Gastrocnemius medialis (tissue), 4 donors: Measurements from ENCODE around the gene SLC18A2. TPM values are rescaled to one million over a fixed set of nuclear protein-coding genes. Genes with fewer than 3 reads are reported as not detected.
"Not testable (repeated sequence)": the region's sequence is repeated elsewhere in the genome, so short reads cannot be mapped to it uniquely, and the experiment has no call there.

ENCODE experiments used
- ATAC-seq, 2 donors: fragments of 150-250 bp; one replicate each; pipeline ENCODE4 v1.9.1; 2016
- DNase-seq, 2 donors: peaks; one replicate each; pipeline ENCODE4 v3.0.0-alpha.2; 2019
- H3K27ac ChIP-seq, 4 donors: fragments of 200-600 bp; sonication (generic); 1 replicate in 1 of 4; 2 replicates in 3 of 4; pipeline ENCODE4 v1.5.1; 2016 to 2018; ENCODE audit warnings: mild to moderate bottlenecking in 2 of 4, moderate library complexity in 1 of 4
- H3K27me3 ChIP-seq, 3 donors: fragments of 200-600 bp; sonication (generic) in 2 of 3; 1 replicate in 1 of 3; 2 replicates in 2 of 3; pipeline versions ENCODE4 v1.5.1 to v1.6.0; 2016 to 2019; ENCODE audit warnings: mild to moderate bottlenecking in 1 of 3, moderate library complexity in 1 of 3
- H3K36me3 ChIP-seq, 2 donors: fragments of 200-600 bp; sonication (generic) in 1 of 2; one replicate each; pipeline ENCODE4 v1.5.1; 2017 to 2018
- H3K4me1 ChIP-seq, 2 donors: fragments of 200-600 bp; sonication (generic) in 1 of 2; one replicate each; pipeline ENCODE4 v1.5.1; 2016 to 2017; ENCODE audit warnings: mild to moderate bottlenecking in 2 of 2
- H3K4me3 ChIP-seq, 4 donors: fragments of 200-600 bp; sonication (generic) in 3 of 4; 1 replicate in 1 of 4; 2 replicates in 3 of 4; pipeline ENCODE4 v1.5.1; 2016 to 2019; ENCODE audit warnings: mild to moderate bottlenecking in 2 of 4
- H3K9me3 ChIP-seq, 3 donors: fragments of 200-600 bp; sonication (generic) in 2 of 3; 1 replicate in 1 of 3; 2 replicates in 2 of 3; pipeline ENCODE4 v1.5.1; 2016 to 2019
- POLR2A ChIP-seq, 2 donors: fragments of 450-650 bp; IDR thresholded peaks; one replicate each; pipeline ENCODE4 v1.6.1; 2017; ENCODE audit warnings: antibody characterized with exemption in 2 of 2, mild to moderate bottlenecking in 2 of 2, moderate library complexity in 2 of 2
- in situ Hi-C, 4 donors: fragments of 200-750 bp; cut with MboI; loops; one replicate each; pipeline versions ENCODE4 v1.15.0 to v1.8.0; 2017; ENCODE audit warnings: low sequenced_read_pairs in 4 of 4
- intact Hi-C: fragments of 100-400 bp; cut with DNase I; formaldehyde crosslinking; loops from one replicate; pipeline ENCODE4 v1.15.1; 2023; ENCODE audit warnings: low total_unique reads
- total RNA-seq, 4 donors: library from RNA; depleted of rRNA; stranded (reverse); fragments of >200 nt; gene quantifications; one replicate each; pipeline versions ENCODE4 v1.1.0 to v1.2.3, GENCODE V29; 2016
- TF ChIP-seq, protein P1 (sequence below), 5 experiments: fragments of 450-650 bp in 3 of 5; fragments of 200-600 bp in 2 of 5; sonication (generic) in 2 of 5; IDR thresholded peaks in 4 of 5; conservative IDR thresholded peaks in 1 of 5; 1 replicate in 4 of 5; 2 replicates in 1 of 5; pipeline ENCODE4 v1.5.1; 2016 to 2019; ENCODE audit warnings: antibody characterized with exemption in 5 of 5, mild to moderate bottlenecking in 3 of 5, moderate library complexity in 3 of 5

The SLC18A2 gene
- total RNA-seq, 4 donors from 2014 or later: 0.04 to 0.39 (median 0.13) TPM

DNA sequence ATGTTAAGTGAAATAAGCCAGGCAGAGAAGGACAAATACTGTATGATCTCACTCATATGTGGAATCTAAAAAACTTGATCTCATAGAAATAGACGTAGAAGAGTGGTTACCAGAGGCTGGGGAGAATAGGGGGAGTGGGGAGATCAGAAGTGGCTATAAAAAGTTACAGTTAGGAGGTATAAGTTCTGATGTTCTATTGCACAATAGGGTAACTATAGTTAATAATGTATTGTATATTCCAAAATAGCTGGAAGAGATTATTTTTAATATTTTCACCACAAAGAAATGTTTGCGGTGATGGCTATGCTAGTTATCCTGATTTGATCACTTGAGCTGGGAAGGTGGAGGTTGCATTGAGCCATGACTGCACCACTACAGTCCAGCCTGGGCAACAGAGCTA, 53.8 kb downstream of the SLC18A2 start:
- TF ChIP-seq POLR2A (IDR thresholded peaks at IDR 0.05): no peak
- H3K4me3 ChIP-seq: no peak overlapping the region
- in situ Hi-C loops: no loop called here
- no peaks in the 10 kb centered on the region for H3K27me3 ChIP-seq
- no peak for DNase-seq
- H3K9me3 ChIP-seq: no peaks in the 10 kb centered on the region
- no peaks in the 10 kb centered on the region for H3K36me3 ChIP-seq
- intact Hi-C loops: no loop called here
- H3K27ac ChIP-seq: no peak overlapping the region
- no peak for ATAC-seq
- H3K4me1 ChIP-seq: peaks cover 0 to 5% of the 10 kb centered on the region in 2 donors

DNA sequence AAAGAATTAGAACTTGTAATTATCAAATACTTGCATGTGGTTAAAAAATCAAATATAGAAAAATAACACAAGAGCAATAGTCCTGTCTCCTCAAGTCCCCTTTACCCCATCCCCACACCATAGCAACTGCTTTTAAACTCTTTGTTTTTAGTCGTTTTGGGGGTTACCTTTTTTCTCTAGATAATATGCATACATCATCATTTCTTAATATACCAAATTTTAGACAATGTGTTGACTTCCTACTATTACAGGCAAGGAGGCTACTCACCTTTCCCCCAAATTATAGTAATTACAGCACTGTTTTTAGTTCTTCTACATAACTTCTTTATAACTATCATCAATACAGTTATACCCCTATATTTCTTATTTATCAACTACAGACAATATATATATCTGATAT, 57.3 kb downstream of the SLC18A2 start:
- no peak for ATAC-seq
- TF ChIP-seq POLR2A (IDR thresholded peaks at IDR 0.05): no peak
- TF ChIP-seq, protein P1, sequence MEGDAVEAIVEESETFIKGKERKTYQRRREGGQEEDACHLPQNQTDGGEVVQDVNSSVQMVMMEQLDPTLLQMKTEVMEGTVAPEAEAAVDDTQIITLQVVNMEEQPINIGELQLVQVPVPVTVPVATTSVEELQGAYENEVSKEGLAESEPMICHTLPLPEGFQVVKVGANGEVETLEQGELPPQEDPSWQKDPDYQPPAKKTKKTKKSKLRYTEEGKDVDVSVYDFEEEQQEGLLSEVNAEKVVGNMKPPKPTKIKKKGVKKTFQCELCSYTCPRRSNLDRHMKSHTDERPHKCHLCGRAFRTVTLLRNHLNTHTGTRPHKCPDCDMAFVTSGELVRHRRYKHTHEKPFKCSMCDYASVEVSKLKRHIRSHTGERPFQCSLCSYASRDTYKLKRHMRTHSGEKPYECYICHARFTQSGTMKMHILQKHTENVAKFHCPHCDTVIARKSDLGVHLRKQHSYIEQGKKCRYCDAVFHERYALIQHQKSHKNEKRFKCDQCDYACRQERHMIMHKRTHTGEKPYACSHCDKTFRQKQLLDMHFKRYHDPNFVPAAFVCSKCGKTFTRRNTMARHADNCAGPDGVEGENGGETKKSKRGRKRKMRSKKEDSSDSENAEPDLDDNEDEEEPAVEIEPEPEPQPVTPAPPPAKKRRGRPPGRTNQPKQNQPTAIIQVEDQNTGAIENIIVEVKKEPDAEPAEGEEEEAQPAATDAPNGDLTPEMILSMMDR (IDR thresholded peaks at IDR 0.05 in 4 of 5, conservative IDR thresholded peaks at IDR 0.05 in 1 of 5): no peak
- no peak overlapping the region for H3K4me3 ChIP-seq

DNA sequence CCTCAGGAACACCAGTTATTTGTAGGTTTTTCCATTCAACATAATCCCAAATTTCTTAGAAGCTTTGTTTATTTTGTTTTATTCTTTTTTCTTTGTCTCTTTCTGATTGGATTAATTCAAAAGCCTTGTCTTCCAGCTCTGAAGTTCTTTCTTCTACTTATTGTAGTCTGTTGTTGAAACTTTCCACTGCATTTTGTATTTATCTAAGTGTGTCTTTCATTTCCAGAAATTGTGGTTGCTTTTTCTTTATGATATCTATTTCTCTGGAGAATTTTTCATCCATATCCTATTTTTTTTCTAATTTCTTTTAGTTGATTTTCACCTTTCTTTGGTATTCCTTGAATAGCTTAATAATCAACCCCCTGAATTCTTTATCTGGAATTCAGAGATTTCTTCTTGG, 58.5 kb downstream of the SLC18A2 start:
- in situ Hi-C loops (no loop called here), intact Hi-C loops (no loop called here)
- H3K4me1 ChIP-seq: no peaks in the 10 kb centered on the region
- DNase-seq (no peak), ATAC-seq (no peak)
- no peak overlapping the region for H3K4me3 ChIP-seq
- no peaks in the 10 kb centered on the region for H3K36me3 ChIP-seq
- no peak overlapping the region for H3K27ac ChIP-seq
- TF ChIP-seq POLR2A (IDR thresholded peaks at IDR 0.05): no peak
- H3K9me3 ChIP-seq: no peaks in the 10 kb centered on the region
- no peaks in the 10 kb centered on the region for H3K27me3 ChIP-seq

More for the DNA sequence above, 57.3 kb downstream of the SLC18A2 start:
- no peak for DNase-seq
- H3K36me3 ChIP-seq: no peaks in the 10 kb centered on the region
- no peaks in the 10 kb centered on the region for H3K9me3 ChIP-seq
- in situ Hi-C loops (no loop called here), intact Hi-C loops (no loop called here)
- no peaks in the 10 kb centered on the region for H3K4me1 ChIP-seq
- H3K27me3 ChIP-seq: no peaks in the 10 kb centered on the region
- no peak overlapping the region for H3K27ac ChIP-seq

DNA sequence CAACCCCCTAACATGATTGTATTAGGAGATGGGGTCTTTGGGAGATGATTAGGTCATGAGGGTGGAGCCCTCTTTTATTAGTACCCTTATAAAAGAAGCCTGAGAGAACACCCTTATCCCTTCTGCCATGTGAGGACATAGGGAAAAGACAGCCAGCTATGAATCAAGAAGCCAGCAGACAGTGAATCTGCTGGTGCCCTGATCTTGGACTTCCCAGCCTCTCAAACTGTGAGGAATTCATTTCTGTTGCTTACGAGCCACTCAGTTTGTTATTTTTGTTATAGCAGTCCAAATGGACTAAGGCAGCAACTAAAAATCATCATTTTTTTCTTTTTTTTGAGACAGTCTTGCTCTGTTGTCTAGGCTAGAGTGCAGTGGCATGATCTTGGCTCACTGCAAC, 59.8 kb downstream of the SLC18A2 start:
- intact Hi-C loops: no loop called here
- Histone ChIP-seq H3K27ac (no peak overlapping the region), H3K4me1 (no peaks in the 10 kb centered on the region), H3K27me3 (no peaks in the 10 kb centered on the region), H3K36me3 (no peaks in the 10 kb centered on the region), H3K9me3 (no peaks in the 10 kb centered on the region), H3K4me3 (no peak overlapping the region)
- in situ Hi-C loops: no loop called here
- ATAC-seq: no peak
- DNase-seq: no peak
- TF ChIP-seq, protein P1 (IDR thresholded peaks at IDR 0.05 in 4 of 5, conservative IDR thresholded peaks at IDR 0.05 in 1 of 5): no peak
- TF ChIP-seq POLR2A (IDR thresholded peaks at IDR 0.05): no peak

DNA sequence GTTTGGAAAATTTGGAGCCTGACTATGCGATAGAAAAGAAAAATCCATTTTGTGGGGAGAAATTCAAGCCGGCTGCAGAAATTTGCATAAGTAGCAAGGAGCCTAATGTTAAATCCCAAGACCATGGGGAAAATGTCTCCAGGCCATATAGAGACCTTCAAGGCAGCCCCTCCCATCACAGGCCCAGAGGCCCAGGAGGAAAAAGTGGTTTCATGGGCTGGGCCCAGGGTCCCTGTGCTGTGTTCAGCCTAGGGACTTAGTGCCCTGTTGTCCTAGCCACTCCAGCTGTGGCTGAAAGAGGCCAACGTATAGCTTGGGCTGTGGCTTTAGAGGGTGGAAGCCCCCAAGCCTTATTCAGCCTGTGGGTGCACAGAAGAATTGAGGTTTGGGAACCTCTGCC, 62.5 kb downstream of the SLC18A2 start:
- H3K9me3 ChIP-seq, DNase-seq, ATAC-seq, intact Hi-C loops, in situ Hi-C loops, H3K27ac ChIP-seq, H3K27me3 ChIP-seq, H3K4me3 ChIP-seq, H3K36me3 ChIP-seq, H3K4me1 ChIP-seq: not testable (repeated sequence)

DNA sequence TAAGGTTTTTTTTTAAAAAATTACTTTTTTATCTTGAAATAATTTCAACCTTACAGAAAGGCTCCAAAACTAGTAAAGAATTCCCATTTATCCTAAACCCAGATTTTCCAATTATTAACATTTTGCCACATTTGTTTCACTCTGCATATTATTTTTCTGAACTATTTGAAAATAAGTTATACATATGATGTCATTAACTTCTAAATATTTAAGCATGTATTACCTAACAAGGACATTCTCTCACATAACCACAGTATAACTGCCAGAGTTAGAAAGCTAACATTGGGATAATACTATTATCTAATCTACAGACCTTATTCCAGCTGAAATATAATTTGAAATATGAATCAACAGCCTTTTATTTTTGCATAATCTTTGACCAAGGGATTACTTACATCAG, 65.8 kb downstream of the SLC18A2 start:
- Histone ChIP-seq H3K4me1 (no peaks in the 10 kb centered on the region), H3K4me3 (no peak overlapping the region), H3K9me3 (no peaks in the 10 kb centered on the region), H3K27me3 (no peaks in the 10 kb centered on the region), H3K27ac (no peak overlapping the region), H3K36me3 (no peaks in the 10 kb centered on the region)
- no peak for TF ChIP-seq POLR2A (IDR thresholded peaks at IDR 0.05)
- TF ChIP-seq, protein P1 (IDR thresholded peaks at IDR 0.05 in 4 of 5, conservative IDR thresholded peaks at IDR 0.05 in 1 of 5): no peak
- DNase-seq (no peak), ATAC-seq (no peak)
- intact Hi-C loops (no loop called here), in situ Hi-C loops (no loop called here)
